Measurements from ENCODE around the gene MCF2.

DNA sequence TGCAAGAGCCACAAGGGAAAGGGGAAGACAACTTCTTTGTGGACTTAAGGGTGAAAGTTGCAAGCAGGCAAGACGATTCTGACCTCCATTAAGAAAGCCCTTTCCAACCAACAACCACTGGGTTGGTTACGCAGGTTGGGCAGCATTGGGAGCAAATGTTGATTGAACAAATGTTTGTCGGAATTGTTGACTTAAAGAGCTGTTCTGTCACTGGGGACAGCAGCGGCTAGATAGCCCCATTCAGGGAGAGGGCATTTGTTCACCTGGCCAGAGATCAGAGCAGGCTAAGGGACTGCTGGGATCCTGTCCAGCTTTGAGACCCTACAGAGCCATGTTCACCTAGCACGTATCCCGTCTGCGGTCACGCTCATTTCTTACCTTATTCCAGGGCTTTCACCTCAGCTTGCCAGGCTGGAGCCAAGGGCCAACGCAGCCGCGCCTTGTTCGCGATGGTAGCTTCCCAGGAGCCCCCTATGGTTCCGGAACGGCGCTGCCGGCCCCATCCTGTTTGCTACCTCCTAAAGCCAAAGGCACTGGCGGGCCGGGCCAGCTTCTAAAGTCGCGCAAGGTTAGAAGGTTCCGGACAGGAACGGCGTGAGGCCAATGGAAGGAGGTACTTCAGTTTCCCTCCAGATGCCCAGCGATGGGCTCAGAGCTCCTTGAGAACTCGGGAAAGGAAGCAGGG is 152.8 kb downstream of the MCF2 start:
- TF ChIP-seq, protein P1, sequence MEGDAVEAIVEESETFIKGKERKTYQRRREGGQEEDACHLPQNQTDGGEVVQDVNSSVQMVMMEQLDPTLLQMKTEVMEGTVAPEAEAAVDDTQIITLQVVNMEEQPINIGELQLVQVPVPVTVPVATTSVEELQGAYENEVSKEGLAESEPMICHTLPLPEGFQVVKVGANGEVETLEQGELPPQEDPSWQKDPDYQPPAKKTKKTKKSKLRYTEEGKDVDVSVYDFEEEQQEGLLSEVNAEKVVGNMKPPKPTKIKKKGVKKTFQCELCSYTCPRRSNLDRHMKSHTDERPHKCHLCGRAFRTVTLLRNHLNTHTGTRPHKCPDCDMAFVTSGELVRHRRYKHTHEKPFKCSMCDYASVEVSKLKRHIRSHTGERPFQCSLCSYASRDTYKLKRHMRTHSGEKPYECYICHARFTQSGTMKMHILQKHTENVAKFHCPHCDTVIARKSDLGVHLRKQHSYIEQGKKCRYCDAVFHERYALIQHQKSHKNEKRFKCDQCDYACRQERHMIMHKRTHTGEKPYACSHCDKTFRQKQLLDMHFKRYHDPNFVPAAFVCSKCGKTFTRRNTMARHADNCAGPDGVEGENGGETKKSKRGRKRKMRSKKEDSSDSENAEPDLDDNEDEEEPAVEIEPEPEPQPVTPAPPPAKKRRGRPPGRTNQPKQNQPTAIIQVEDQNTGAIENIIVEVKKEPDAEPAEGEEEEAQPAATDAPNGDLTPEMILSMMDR (IDR thresholded peaks at IDR 0.05) = no peak
- TF ChIP-seq RAD21 (IDR thresholded peaks at IDR 0.05; ENCODE audit: low read length) (no peak), TCF12 (IDR thresholded peaks at IDR 0.05) (no peak), GATA2 (CRISPR knock-in tag; IDR thresholded peaks at IDR 0.05) (no peak), SMC3 (IDR thresholded peaks at IDR 0.05; ENCODE audit: low read depth, low read length) (no peak), TEAD4 (IDR thresholded peaks at IDR 0.05; ENCODE audit: borderline replicate concordance, insufficient read depth) (no peak), POLR2AphosphoS5 (IDR thresholded peaks at IDR 0.05; ENCODE audit: low read depth, low read length) (no peak), EP300 (IDR thresholded peaks at IDR 0.05; ENCODE audit: borderline replicate concordance in 1 of 2, low read depth in 1 of 2, low read length in 1 of 2) (no peak), GABPA (IDR thresholded peaks at IDR 0.05; ENCODE audit: low read depth) (no peak), TAF1 (IDR thresholded peaks at IDR 0.05; ENCODE audit: borderline replicate concordance, low read depth, low read length) (no peak)
